Activated T-helper 1 cell treated with Interleukin-2 at 50 U/mL for 16 hours (primary cell): ENCODE data around the gene TBC1D24.
"Not testable (repeated sequence)": the region's sequence is repeated elsewhere in the genome, so short reads cannot be mapped to it uniquely, and the experiment has no call there.

ENCODE experiments used
- DNase-seq: peaks from one replicate; pipeline ENCODE4 v3.0.0-alpha.2; 2020; ENCODE audit warnings: low read depth

The TBC1D24 gene

GRCh38 chr16:2474877-2475412 lies at the start of gene TBC1D24:
Gene TBC1D24, plus strand, starts transcription at chr16:2475127. Its CDS starts 21,022 bp downstream, at chr16:2496149.
- peak; percentile 68 for DNase-seq

- no peak for DNase-seq
Observed at GRCh38 chr16:2425825-2426430, 49.0 kb upstream of the TBC1D24 start.

GRCh38 chr16:2426941-2427361 lies 48.0 kb upstream of the TBC1D24 start:
- DNase-seq, result no peak

- DNase-seq, result no peak
Observed at GRCh38 chr16:2427526-2427925, 47.4 kb upstream of the TBC1D24 start.

GRCh38 chr16:2428051-2428783 lies 46.7 kb upstream of the TBC1D24 start:
- no peak for DNase-seq

- no peak for DNase-seq
Observed at GRCh38 chr16:2428784-2429033, 46.2 kb upstream of the TBC1D24 start.

GRCh38 chr16:2429034-2429770 lies 45.7 kb upstream of the TBC1D24 start, which contains the start of gene CCNF:
Gene CCNF, plus strand, starts transcription at chr16:2429447. Its CDS starts 35 bp downstream, at chr16:2429482.
- peak; percentile 98 for DNase-seq

- no peak for DNase-seq
Observed at GRCh38 chr16:2429771-2430663, 44.9 kb upstream of the TBC1D24 start.

- no peak for DNase-seq
Observed at GRCh38 chr16:2432286-2432685, 42.6 kb upstream of the TBC1D24 start.

GRCh38 chr16:2432801-2433505 lies 42.0 kb upstream of the TBC1D24 start:
- DNase-seq, result no peak

- not testable (repeated sequence) for DNase-seq
Observed at GRCh38 chr16:2435236-2435635, 39.7 kb upstream of the TBC1D24 start.

GRCh38 chr16:2436110-2436509 lies 38.8 kb upstream of the TBC1D24 start:
- DNase-seq, result no peak

GRCh38 chr16:2437032-2437790 lies 37.7 kb upstream of the TBC1D24 start:
- DNase-seq, result no peak

GRCh38 chr16:2438121-2438520 lies 36.8 kb upstream of the TBC1D24 start:
- DNase-seq, result no peak

- DNase-seq, result no peak
Observed at GRCh38 chr16:2439598-2439997, 35.3 kb upstream of the TBC1D24 start.

- not testable (repeated sequence) for DNase-seq
Observed at GRCh38 chr16:2441143-2441804, 33.7 kb upstream of the TBC1D24 start.

GRCh38 chr16:2443555-2443954 lies 31.4 kb upstream of the TBC1D24 start:
- DNase-seq, result no peak

- no peak for DNase-seq
Observed at GRCh38 chr16:2447920-2448583, 26.9 kb upstream of the TBC1D24 start.

- DNase-seq, result no peak
Observed at GRCh38 chr16:2449118-2449517, 25.8 kb upstream of the TBC1D24 start.
